ENCODE measurements around the gene DBT.
"Not testable (repeated sequence)": the region's sequence is repeated elsewhere in the genome, so short reads cannot be mapped to it uniquely, and the experiment has no call there.

DBT gene

GRCh38 chr1:100250807-100251206 is 1.2 kb upstream of the DBT start:
- Histone ChIP-seq H3K27me3 (ENCODE audit: insufficient read depth, low read length) (no peaks in the 10 kb centered on the region), H3K4me1 (ENCODE audit: insufficient read depth, low read length) (peaks cover 12% of the 10 kb centered on the region; the same call in 1 of the 2 replicates), H3K27ac (ENCODE audit: low read depth, low read length) (no peak overlapping the region), H3K9me3 (ENCODE audit: insufficient read depth, low read depth, low read length) (no peaks in the 10 kb centered on the region), H3K4me3 (ENCODE audit: low read length) (no peak overlapping the region), H3K9ac (ENCODE audit: low read depth, low read length) (no peak overlapping the region), H3K36me3 (ENCODE audit: insufficient read depth, low read length) (no peaks in the 10 kb centered on the region; the same call in 1 of the 2 replicates)
- 98% methylated on average over 3 of the region's 3 CpGs for WGBS

- 11% methylated on average over 1 of the region's 1 CpG for WGBS
- H3K4me3 ChIP-seq (ENCODE audit: low read length) = peak overlapping the region; percentile 96
Observed at GRCh38 chr1:100250264-100250663, 630 bp upstream of the DBT start.

GRCh38 chr1:100249155-100249536 is 488 bp downstream of the DBT start:
- Histone ChIP-seq H3K9me3 (ENCODE audit: insufficient read depth, low read depth, low read length) (no peaks in the 10 kb centered on the region), H3K36me3 (ENCODE audit: insufficient read depth, low read length) (no peaks in the 10 kb centered on the region; the same call in 1 of the 2 replicates), H3K9ac (ENCODE audit: low read depth, low read length) (peak overlapping the region; percentile 95), H3K4me1 (ENCODE audit: insufficient read depth, low read length) (peaks cover 12% of the 10 kb centered on the region; the same call in 1 of the 2 replicates), H3K27ac (ENCODE audit: low read depth, low read length) (peak overlapping the region; percentile 85), H3K27me3 (ENCODE audit: insufficient read depth, low read length) (no peaks in the 10 kb centered on the region), H3K4me3 (ENCODE audit: low read length) (peak overlapping the region; percentile 96)
- WGBS = 1% methylated on average over 12 of the region's 12 CpGs

More at GRCh38 chr1:100250264-100250663, 630 bp upstream of the DBT start:
- Histone ChIP-seq H3K9ac (ENCODE audit: low read depth, low read length) (peak overlapping the region; percentile 10; the same call in 1 of the 2 replicates), H3K4me1 (ENCODE audit: insufficient read depth, low read length) (peaks cover 12% of the 10 kb centered on the region; the same call in 1 of the 2 replicates), H3K27me3 (ENCODE audit: insufficient read depth, low read length) (no peaks in the 10 kb centered on the region), H3K9me3 (ENCODE audit: insufficient read depth, low read depth, low read length) (no peaks in the 10 kb centered on the region), H3K36me3 (ENCODE audit: insufficient read depth, low read length) (no peaks in the 10 kb centered on the region; the same call in 1 of the 2 replicates), H3K27ac (ENCODE audit: low read depth, low read length) (no peak overlapping the region)

- WGBS = 90% methylated on average over 4 of the region's 4 CpGs
- Histone ChIP-seq H3K9ac (ENCODE audit: low read depth, low read length) (no peak overlapping the region), H3K27ac (ENCODE audit: low read depth, low read length) (no peak overlapping the region)
Observed at GRCh38 chr1:100246738-100247137, 2.9 kb downstream of the DBT start.

GRCh38 chr1:100240631-100241030 is 9.0 kb downstream of the DBT start:
- WGBS = 84% methylated on average over 2 of the region's 4 CpGs

More at GRCh38 chr1:100246738-100247137, 2.9 kb downstream of the DBT start:
- H3K27me3 ChIP-seq (ENCODE audit: insufficient read depth, low read length) = no peaks in the 10 kb centered on the region
- no peaks in the 10 kb centered on the region; the same call in 1 of the 2 replicates for H3K36me3 ChIP-seq (ENCODE audit: insufficient read depth, low read length)
- no peaks in the 10 kb centered on the region for H3K9me3 ChIP-seq (ENCODE audit: insufficient read depth, low read depth, low read length)
- H3K4me3 ChIP-seq (ENCODE audit: low read length) = no peak overlapping the region
- H3K4me1 ChIP-seq (ENCODE audit: insufficient read depth, low read length) = peaks cover 9% of the 10 kb centered on the region; the same call in 1 of the 2 replicates

GRCh38 chr1:100239961-100240360 is 9.7 kb downstream of the DBT start:
- no peak overlapping the region for H3K9ac ChIP-seq (ENCODE audit: low read depth, low read length)
- H3K4me3 ChIP-seq (ENCODE audit: low read length) = no peak overlapping the region
- peaks cover 42% of the 10 kb centered on the region for H3K36me3 ChIP-seq (ENCODE audit: insufficient read depth, low read length)
- no peaks in the 10 kb centered on the region for H3K9me3 ChIP-seq (ENCODE audit: insufficient read depth, low read depth, low read length)
- H3K27me3 ChIP-seq (ENCODE audit: insufficient read depth, low read length) = no peaks in the 10 kb centered on the region
- no peaks in the 10 kb centered on the region for H3K4me1 ChIP-seq (ENCODE audit: insufficient read depth, low read length)
- no peak overlapping the region for H3K27ac ChIP-seq (ENCODE audit: low read depth, low read length)

More at GRCh38 chr1:100240631-100241030, 9.0 kb downstream of the DBT start:
- H3K27me3 ChIP-seq (ENCODE audit: insufficient read depth, low read length) = no peaks in the 10 kb centered on the region
- no peaks in the 10 kb centered on the region for H3K4me1 ChIP-seq (ENCODE audit: insufficient read depth, low read length)
- H3K9ac ChIP-seq (ENCODE audit: low read depth, low read length) = no peak overlapping the region
- H3K27ac ChIP-seq (ENCODE audit: low read depth, low read length) = no peak overlapping the region
- no peaks in the 10 kb centered on the region for H3K9me3 ChIP-seq (ENCODE audit: insufficient read depth, low read depth, low read length)
- no peak overlapping the region for H3K4me3 ChIP-seq (ENCODE audit: low read length)
- H3K36me3 ChIP-seq (ENCODE audit: insufficient read depth, low read length) = peaks cover 36% of the 10 kb centered on the region

- no peaks in the 10 kb centered on the region for H3K4me1 ChIP-seq (ENCODE audit: insufficient read depth, low read length)
- no peaks in the 10 kb centered on the region for H3K9me3 ChIP-seq (ENCODE audit: insufficient read depth, low read depth, low read length)
- no peak overlapping the region for H3K27ac ChIP-seq (ENCODE audit: low read depth, low read length)
- no peaks in the 10 kb centered on the region for H3K27me3 ChIP-seq (ENCODE audit: insufficient read depth, low read length)
- H3K4me3 ChIP-seq (ENCODE audit: low read length) = no peak overlapping the region
- WGBS = 89% methylated on average over 3 of the region's 3 CpGs
- peaks cover 71% of the 10 kb centered on the region for H3K36me3 ChIP-seq (ENCODE audit: insufficient read depth, low read length)
- no peak overlapping the region for H3K9ac ChIP-seq (ENCODE audit: low read depth, low read length)
Observed at GRCh38 chr1:100237091-100237490, 12.5 kb downstream of the DBT start.

GRCh38 chr1:100234432-100234831 is 15.2 kb downstream of the DBT start:
- H3K4me1 ChIP-seq (ENCODE audit: insufficient read depth, low read length) = no peaks in the 10 kb centered on the region
- H3K36me3 ChIP-seq (ENCODE audit: insufficient read depth, low read length) = peaks cover 89% of the 10 kb centered on the region
- H3K27ac ChIP-seq (ENCODE audit: low read depth, low read length) = no peak overlapping the region
- no peaks in the 10 kb centered on the region for H3K27me3 ChIP-seq (ENCODE audit: insufficient read depth, low read length)
- no peaks in the 10 kb centered on the region for H3K9me3 ChIP-seq (ENCODE audit: insufficient read depth, low read depth, low read length)
- no peak overlapping the region for H3K9ac ChIP-seq (ENCODE audit: low read depth, low read length)
- H3K4me3 ChIP-seq (ENCODE audit: low read length) = no peak overlapping the region
- WGBS = no CpG with 5 or more reads among the region's 1 CpG

GRCh38 chr1:100233566-100233965 is 16.1 kb downstream of the DBT start:
- not testable (repeated sequence) for H3K27ac ChIP-seq (ENCODE audit: low read depth, low read length); H3K27me3 ChIP-seq (ENCODE audit: insufficient read depth, low read length); H3K4me1 ChIP-seq (ENCODE audit: insufficient read depth, low read length); H3K4me3 ChIP-seq (ENCODE audit: low read length); H3K9me3 ChIP-seq (ENCODE audit: insufficient read depth, low read depth, low read length); H3K9ac ChIP-seq (ENCODE audit: low read depth, low read length)
- 92% methylated on average over 4 of the region's 4 CpGs for WGBS
- H3K36me3 ChIP-seq (ENCODE audit: insufficient read depth, low read length) = peaks cover 86% of the 10 kb centered on the region

GRCh38 chr1:100232156-100232555 is 17.5 kb downstream of the DBT start:
- Histone ChIP-seq H3K4me1 (ENCODE audit: insufficient read depth, low read length) (no peaks in the 10 kb centered on the region), H3K27me3 (ENCODE audit: insufficient read depth, low read length) (no peaks in the 10 kb centered on the region), H3K36me3 (ENCODE audit: insufficient read depth, low read length) (peaks cover 89% of the 10 kb centered on the region), H3K9me3 (ENCODE audit: insufficient read depth, low read depth, low read length) (no peaks in the 10 kb centered on the region), H3K9ac (ENCODE audit: low read depth, low read length) (no peak overlapping the region), H3K27ac (ENCODE audit: low read depth, low read length) (no peak overlapping the region), H3K4me3 (ENCODE audit: low read length) (no peak overlapping the region)
- 100% methylated on average over 1 of the region's 1 CpG for WGBS

GRCh38 chr1:100231721-100232120 is 17.9 kb downstream of the DBT start:
- Histone ChIP-seq H3K4me1 (ENCODE audit: insufficient read depth, low read length) (no peaks in the 10 kb centered on the region), H3K27ac (ENCODE audit: low read depth, low read length) (no peak overlapping the region), H3K27me3 (ENCODE audit: insufficient read depth, low read length) (no peaks in the 10 kb centered on the region), H3K4me3 (ENCODE audit: low read length) (no peak overlapping the region), H3K9ac (ENCODE audit: low read depth, low read length) (no peak overlapping the region), H3K36me3 (ENCODE audit: insufficient read depth, low read length) (peaks cover 86% of the 10 kb centered on the region), H3K9me3 (ENCODE audit: insufficient read depth, low read depth, low read length) (no peaks in the 10 kb centered on the region)
- WGBS = 100% methylated on average over 2 of the region's 2 CpGs

GRCh38 chr1:100230765-100231164 is 18.9 kb downstream of the DBT start:
- H3K4me3 ChIP-seq (ENCODE audit: low read length) = no peak overlapping the region
- no peaks in the 10 kb centered on the region for H3K27me3 ChIP-seq (ENCODE audit: insufficient read depth, low read length)
- 100% methylated on average over 2 of the region's 2 CpGs for WGBS
- H3K27ac ChIP-seq (ENCODE audit: low read depth, low read length) = no peak overlapping the region
- H3K9me3 ChIP-seq (ENCODE audit: insufficient read depth, low read depth, low read length) = no peaks in the 10 kb centered on the region
- H3K4me1 ChIP-seq (ENCODE audit: insufficient read depth, low read length) = no peaks in the 10 kb centered on the region
- peaks cover 77% of the 10 kb centered on the region for H3K36me3 ChIP-seq (ENCODE audit: insufficient read depth, low read length)
- no peak overlapping the region for H3K9ac ChIP-seq (ENCODE audit: low read depth, low read length)

Data from HUES64 (cell line).